SU-DHL-6 (cell line): Measurements from ENCODE around the gene XPO5.

ENCODE experiments used
- H2AFZ ChIP-seq: fragments of 200-600 bp; sonication (generic); 2 replicates; pipeline ENCODE4 v1.6.1; 2014; ENCODE audit warnings: low read depth, mild to moderate bottlenecking, moderate library complexity, mixed read lengths, antibody characterized with exemption, low read length; ENCODE audit not compliant: severe bottlenecking
- H3F3A ChIP-seq: fragments of 200-600 bp; shearing (Covaris generic); 2 replicates; pipeline ENCODE4 v1.6.0; 2016; ENCODE audit warnings: antibody characterized with exemption, mild to moderate bottlenecking; ENCODE audit not compliant: insufficient read depth
- H3K27ac ChIP-seq: fragments of 200-600 bp; sonication (generic); 2 replicates; pipeline ENCODE4 v1.5.1; 2016; ENCODE audit warnings: low read depth, mild to moderate bottlenecking, low read length, moderate library complexity, mixed read lengths
- H3K27me3 ChIP-seq: fragments of 200-600 bp; sonication (generic), shearing (Covaris generic); 2 replicates; pipeline ENCODE4 v1.6.0; 2014; ENCODE audit warnings: mild to moderate bottlenecking, low read length
- H3K36me3 ChIP-seq: fragments of 200-600 bp; sonication (generic); 2 replicates; pipeline ENCODE4 v1.6.1; 2014; ENCODE audit warnings: mild to moderate bottlenecking, low read length, mixed read lengths
- H3K4me2 ChIP-seq: fragments of 300-600, 200-600 bp; shearing (Covaris generic), sonication (generic); 2 replicates; pipeline ENCODE4 v1.6.0; 2014; ENCODE audit warnings: low read length, low read depth, mild to moderate bottlenecking; ENCODE audit not compliant: poor library complexity, severe bottlenecking
- H3K4me3 ChIP-seq: fragments of 200-600 bp; sonication (generic); 2 replicates; pipeline ENCODE4 v1.5.1; 2014; ENCODE audit warnings: antibody characterized with exemption, low read length, mild to moderate bottlenecking, mixed read lengths; ENCODE audit not compliant: insufficient read depth, poor library complexity, severe bottlenecking
- H3K79me2 ChIP-seq: fragments of 200-600 bp; sonication (generic); 2 replicates; pipeline ENCODE4 v1.6.1; 2014; ENCODE audit warnings: mild to moderate bottlenecking, low read length, moderate library complexity; ENCODE audit not compliant: insufficient read depth
- H3K9ac ChIP-seq: fragments of 200-600 bp; sonication (generic); 2 replicates; pipeline ENCODE4 v1.7.0; 2014; ENCODE audit warnings: mild to moderate bottlenecking, low read length
- H3K9me2 ChIP-seq: fragments of 200-600 bp; sonication (generic); replicated peaks from 2 replicates; pipeline ENCODE4 v1.6.1; 2014; ENCODE audit warnings: low read length; ENCODE audit not compliant: insufficient read depth
- H3K9me3 ChIP-seq: fragments of 200-600 bp; sonication (generic); 2 replicates; pipeline ENCODE4 v1.6.1; 2014; ENCODE audit warnings: low read length, mixed read lengths; ENCODE audit not compliant: insufficient read depth
- H4K20me1 ChIP-seq: fragments of 200-600 bp; sonication (generic); 2 replicates; pipeline ENCODE4 v1.6.1; 2014; ENCODE audit warnings: low read depth, mild to moderate bottlenecking, antibody characterized with exemption, low read length, moderate library complexity, mixed read lengths
- EZH2phosphoT487 ChIP-seq: fragments of 200-600 bp; sonication (generic), shearing (Covaris generic); conservative IDR thresholded peaks from 2 replicates; pipeline ENCODE4 v1.6.1; 2018; ENCODE audit warnings: mild to moderate bottlenecking, antibody characterized with exemption, low read length, moderate library complexity, mixed read lengths
- TF ChIP-seq, protein P1 (sequence below): fragments of 200-600 bp; sonication (generic); IDR thresholded peaks from one replicate; pipeline ENCODE4 v1.5.1; 2017; ENCODE audit warnings: antibody characterized with exemption, mild to moderate bottlenecking, low read length, moderate library complexity; ENCODE audit not compliant: insufficient read depth, poor library complexity, severe bottlenecking

Gene XPO5

DNA sequence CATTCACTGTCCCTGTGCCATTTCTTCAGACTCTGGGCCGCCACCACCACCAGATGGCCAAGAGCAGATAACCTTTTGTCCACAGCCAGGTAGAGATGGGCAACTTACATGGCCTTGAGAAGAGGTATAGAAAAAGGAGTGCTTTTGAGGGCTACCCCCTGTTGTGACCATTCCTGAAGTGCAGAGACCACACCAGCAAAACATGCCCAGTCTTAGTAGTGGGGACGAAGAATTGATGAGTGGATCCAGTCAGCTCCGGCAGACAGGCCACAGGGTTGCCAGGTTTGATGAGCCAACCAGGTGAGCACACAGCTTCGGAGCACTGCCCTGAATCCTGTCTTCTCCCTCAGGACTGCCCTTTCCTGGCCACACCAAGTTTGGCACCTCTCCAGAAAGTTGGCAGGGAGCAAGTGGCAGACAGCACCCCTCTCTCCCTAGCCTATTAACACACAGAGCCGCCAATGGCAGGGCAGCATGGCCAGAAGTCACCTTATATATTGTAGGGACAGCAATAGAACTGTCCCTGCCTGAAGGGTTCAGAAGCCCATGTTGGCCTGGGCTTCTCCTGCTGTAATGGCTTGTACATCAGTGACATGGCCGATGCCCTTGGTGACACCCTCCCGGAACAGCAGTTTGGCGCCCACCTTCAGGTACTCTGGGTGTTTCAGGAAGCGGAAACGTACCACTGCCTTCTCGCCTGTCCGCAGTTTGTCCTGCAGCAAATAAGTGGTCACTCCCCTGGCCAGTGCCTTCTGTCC, 45.4 kb upstream of the XPO5 start:
- TF ChIP-seq, protein P1, sequence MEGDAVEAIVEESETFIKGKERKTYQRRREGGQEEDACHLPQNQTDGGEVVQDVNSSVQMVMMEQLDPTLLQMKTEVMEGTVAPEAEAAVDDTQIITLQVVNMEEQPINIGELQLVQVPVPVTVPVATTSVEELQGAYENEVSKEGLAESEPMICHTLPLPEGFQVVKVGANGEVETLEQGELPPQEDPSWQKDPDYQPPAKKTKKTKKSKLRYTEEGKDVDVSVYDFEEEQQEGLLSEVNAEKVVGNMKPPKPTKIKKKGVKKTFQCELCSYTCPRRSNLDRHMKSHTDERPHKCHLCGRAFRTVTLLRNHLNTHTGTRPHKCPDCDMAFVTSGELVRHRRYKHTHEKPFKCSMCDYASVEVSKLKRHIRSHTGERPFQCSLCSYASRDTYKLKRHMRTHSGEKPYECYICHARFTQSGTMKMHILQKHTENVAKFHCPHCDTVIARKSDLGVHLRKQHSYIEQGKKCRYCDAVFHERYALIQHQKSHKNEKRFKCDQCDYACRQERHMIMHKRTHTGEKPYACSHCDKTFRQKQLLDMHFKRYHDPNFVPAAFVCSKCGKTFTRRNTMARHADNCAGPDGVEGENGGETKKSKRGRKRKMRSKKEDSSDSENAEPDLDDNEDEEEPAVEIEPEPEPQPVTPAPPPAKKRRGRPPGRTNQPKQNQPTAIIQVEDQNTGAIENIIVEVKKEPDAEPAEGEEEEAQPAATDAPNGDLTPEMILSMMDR: no peak
- TF ChIP-seq EZH2phosphoT487: no peak
- Histone ChIP-seq H3K9me2 (no peaks in the 10 kb centered on the region), H3K4me3 (no peak overlapping the region), H3K4me2 (no peak overlapping the region), H3K27me3 (no peaks in the 10 kb centered on the region), H3K79me2 (no peaks in the 10 kb centered on the region), H3K9ac (no peak overlapping the region), H2AFZ (no peak overlapping the region), H4K20me1 (no peaks in the 10 kb centered on the region), H3K9me3 (no peaks in the 10 kb centered on the region), H3F3A (peaks cover 39% of the 10 kb centered on the region), H3K27ac (no peak overlapping the region), H3K36me3 (0 out of 2 replicates have a peak, but pooled peaks cover 6% of the 10 kb centered on the region)

DNA sequence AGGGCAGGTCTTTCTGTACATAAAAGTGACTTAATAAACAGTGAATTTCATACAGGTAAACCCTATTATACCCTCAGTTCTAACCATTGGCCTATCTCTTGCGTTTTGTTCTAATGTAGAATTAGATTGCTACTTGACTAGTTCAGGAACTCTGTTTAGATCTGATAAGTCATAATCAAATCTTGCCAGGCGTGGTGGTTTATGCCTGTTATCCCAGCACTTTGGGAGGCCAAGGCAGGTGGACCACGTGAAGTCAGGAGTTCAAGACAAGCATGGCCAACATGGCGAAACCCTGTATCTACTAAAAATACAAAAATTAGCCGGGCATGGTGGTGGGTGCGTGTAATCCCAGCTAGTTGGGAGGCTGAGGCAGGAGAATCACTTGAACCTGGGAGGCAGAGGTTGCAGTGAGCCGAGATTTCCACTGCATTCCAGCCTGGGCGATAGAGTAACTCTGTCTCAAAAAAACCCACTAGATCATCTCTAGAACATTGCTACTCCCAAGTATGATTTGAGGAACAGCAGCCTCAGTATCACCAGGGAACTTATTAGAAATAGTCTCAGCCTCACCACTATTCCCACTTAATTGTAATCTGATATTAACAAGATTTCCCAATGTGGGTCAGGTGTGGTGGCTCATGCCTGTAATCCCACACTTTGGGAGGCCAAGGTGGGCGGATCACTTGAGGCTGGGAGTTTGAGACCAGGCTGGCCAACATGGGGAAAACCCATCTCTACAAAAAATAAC, 41.1 kb upstream of the XPO5 start:
- no peak overlapping the region for H2AFZ ChIP-seq
- H3K27ac ChIP-seq: no peak overlapping the region
- peaks cover 30% of the 10 kb centered on the region for H3K36me3 ChIP-seq
- no peak overlapping the region for H3K9ac ChIP-seq
- no peaks in the 10 kb centered on the region for H3K27me3 ChIP-seq
- no peaks in the 10 kb centered on the region for H3K79me2 ChIP-seq
- no peaks in the 10 kb centered on the region for H4K20me1 ChIP-seq
- H3F3A ChIP-seq: peaks cover 56% of the 10 kb centered on the region
- no peak overlapping the region for H3K4me2 ChIP-seq
- no peaks in the 10 kb centered on the region for H3K9me3 ChIP-seq
- TF ChIP-seq, protein P1: no peak
- TF ChIP-seq EZH2phosphoT487: no peak
- H3K9me2 ChIP-seq: no peaks in the 10 kb centered on the region
- H3K4me3 ChIP-seq: no peak overlapping the region

DNA sequence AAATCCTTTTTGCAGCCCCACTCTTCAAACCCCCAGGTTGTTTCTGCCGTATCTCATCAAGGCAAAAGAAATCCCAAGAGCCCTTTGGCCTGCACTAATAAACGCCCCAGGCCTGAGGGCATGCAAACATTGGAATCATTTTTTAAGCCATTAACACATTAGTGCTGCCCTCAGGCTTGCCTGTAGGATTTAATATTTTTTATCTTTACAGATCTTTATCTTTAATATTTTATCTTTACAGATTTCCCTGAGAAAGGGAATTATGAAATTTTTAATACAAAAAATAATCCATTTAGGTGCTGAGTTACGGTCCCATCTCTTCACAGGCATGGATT, 38.5 kb upstream of the XPO5 start:
- peaks cover 44% of the 10 kb centered on the region for H3K36me3 ChIP-seq
- H2AFZ ChIP-seq: no peak overlapping the region
- H3K27me3 ChIP-seq: no peaks in the 10 kb centered on the region
- H3K27ac ChIP-seq: no peak overlapping the region
- H3K9me2 ChIP-seq: no peaks in the 10 kb centered on the region
- H3K79me2 ChIP-seq: no peaks in the 10 kb centered on the region
- no peak overlapping the region for H3K9ac ChIP-seq
- TF ChIP-seq EZH2phosphoT487: no peak
- TF ChIP-seq, protein P1: no peak
- no peak overlapping the region for H3K4me3 ChIP-seq
- peaks cover 47% of the 10 kb centered on the region for H3F3A ChIP-seq
- H4K20me1 ChIP-seq: no peaks in the 10 kb centered on the region
- H3K9me3 ChIP-seq: no peaks in the 10 kb centered on the region
- no peak overlapping the region for H3K4me2 ChIP-seq
